Renal cortical epithelial cell (primary cell): Measurements from ENCODE around the gene MPI. TPM values are rescaled to one million over a fixed set of nuclear protein-coding genes. Genes with fewer than 3 reads are reported as not detected.
A peak's percentile ranks its signal among the peaks of the same experiment; 100 is the strongest.
"Not testable (repeated sequence)": the region's sequence is repeated elsewhere in the genome, so short reads cannot be mapped to it uniquely, and the experiment has no call there.

Experiments
- DNase-seq: peaks from one replicate; pipeline ENCODE4 v3.0.0-alpha.2; 2011; ENCODE audit warnings: low read depth
- total RNA-seq: library from RNA; depleted of rRNA; stranded (reverse); fragments of >200 nt; gene quantifications from 2 replicates; pipeline ENCODE4 v1.2.3, GENCODE V29; 2014

Gene MPI
- total RNA-seq, 1 donor from 2014 or later: 86.6 TPM

DNA sequence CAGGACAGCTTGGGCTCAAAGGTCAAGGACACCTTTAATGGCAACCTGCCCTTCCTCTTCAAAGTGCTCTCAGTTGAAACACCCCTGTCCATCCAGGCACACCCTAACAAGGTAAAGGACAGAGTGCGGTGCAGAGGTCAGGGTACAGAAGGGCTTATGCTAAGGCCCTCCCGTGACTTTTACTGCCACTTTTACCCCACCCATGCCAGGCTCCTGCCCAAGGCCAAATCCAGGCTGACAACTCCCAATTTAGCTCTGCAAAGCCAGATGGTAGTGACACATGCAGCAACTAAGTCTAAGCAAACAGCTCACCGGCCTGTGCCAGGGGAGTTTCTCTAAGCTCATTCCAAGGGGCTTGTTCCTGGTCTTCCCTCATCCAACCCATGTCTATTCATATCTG, 1.6 kb downstream of the MPI start:
- no peak for DNase-seq

DNA sequence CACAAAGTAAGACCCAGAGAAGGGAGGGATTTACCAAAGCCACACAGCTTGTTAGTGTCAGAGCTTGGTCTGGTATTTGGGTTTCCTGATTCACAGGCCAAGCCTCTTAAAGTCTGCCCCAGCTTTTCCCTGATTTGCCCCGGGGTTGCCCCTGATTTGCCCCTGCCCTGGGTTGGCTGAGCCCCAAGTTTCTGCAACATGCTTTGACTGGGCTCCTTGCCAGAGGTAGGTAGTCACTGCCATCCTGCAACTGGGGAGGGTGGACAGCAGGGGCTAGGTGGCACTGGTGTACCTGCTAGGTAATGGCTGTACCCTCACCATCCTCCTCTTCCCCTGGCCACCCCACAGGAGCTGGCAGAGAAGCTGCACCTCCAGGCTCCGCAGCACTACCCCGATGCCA, 2.5 kb downstream of the MPI start:
- peak; percentile 56 for DNase-seq

DNA sequence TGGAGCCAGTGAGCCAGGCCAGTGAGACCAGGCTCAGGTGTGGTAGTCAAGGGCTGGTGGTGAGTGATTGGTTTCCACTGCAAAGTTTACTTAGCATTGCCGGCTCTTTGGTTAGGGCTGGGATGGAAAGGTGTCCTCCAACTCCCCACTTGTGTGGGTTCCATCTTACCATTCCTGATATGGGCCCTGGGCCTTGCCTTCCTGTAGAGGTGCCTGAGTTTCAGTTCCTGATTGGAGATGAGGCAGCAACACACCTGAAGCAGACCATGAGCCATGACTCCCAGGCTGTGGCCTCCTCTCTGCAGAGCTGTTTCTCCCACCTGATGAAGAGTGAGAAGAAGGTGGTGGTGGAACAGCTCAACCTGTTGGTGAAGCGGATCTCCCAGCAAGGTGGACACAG, 3.1 kb downstream of the MPI start:
- DNase-seq: no peak

DNA sequence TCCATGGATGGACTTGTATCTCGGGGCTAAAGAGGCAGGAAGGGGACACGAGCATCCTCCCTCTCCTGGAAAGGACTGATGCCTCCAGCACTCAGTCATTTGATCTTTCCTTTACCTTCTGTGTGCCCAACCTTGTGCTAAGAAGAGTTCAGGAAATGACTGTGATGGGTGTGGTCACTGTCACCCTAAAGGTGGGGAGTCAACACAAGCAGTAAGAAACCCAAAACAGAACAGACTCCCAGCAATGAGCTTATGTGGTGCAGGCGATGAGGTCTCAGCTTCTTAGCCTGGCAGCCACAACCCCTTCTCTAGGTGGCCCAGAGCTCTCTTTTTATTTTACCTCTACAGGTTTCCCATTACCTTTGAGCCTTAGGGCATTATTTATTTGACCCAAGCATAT, 3.8 kb downstream of the MPI start:
- DNase-seq: no peak

DNA sequence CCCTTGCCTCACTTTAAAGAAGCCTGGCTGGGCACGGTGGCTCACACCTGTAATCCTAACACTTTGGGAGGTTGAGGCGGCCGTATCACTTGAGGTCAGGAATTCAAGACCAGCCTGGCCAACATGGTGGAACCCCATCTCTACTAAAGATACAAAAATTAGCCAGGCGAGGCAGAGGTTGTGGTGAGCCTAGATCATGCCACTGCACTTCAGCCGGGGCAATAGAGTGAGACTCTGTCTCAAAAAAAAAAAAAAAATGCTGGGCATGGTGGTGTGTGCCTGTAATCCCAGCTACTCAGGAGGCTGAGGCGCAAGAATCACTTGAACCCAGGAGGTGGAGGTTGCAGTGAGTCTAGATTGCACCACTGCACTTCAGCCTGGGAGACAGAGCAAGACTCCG, 4.5 kb downstream of the MPI start:
- DNase-seq: not testable (repeated sequence)

DNA sequence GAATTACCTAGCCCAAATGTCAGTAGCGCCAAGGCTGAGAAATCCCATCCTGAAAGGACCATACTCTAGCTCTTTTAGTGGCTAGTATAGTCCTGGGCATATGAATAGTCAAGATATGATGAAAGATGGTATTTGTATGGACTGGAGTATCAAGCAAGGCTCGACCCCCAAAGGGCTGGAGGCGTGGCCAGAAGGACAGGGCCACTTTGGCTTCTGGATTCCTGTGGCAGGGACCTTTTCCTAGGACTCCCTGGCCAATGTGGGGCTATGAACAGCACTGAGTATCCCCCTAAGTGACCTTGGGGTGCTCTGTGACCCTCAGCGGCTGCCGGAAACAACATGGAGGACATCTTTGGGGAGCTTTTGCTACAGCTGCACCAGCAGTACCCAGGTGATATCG, 6.0 kb downstream of the MPI start:
- DNase-seq: no peak

DNA sequence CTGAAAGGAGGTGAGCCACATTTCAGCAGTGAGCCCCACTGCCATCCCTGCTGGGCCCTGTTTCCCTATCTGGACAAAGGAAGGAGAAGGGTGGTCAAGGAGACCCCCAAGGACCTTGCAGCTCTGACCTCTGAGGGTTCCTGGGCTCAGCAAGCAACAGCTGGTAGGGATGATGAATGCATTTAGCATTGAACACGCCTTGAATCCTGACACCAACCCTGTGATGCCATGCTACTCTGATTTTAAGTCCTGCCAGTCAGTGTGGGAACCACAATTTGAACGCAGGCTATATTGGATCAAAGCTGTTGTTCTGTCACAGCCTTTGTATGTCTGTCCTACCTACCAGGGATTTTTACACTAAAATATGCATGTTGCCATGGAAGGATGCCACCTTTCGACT, 6.5 kb downstream of the MPI start:
- no peak for DNase-seq

DNA sequence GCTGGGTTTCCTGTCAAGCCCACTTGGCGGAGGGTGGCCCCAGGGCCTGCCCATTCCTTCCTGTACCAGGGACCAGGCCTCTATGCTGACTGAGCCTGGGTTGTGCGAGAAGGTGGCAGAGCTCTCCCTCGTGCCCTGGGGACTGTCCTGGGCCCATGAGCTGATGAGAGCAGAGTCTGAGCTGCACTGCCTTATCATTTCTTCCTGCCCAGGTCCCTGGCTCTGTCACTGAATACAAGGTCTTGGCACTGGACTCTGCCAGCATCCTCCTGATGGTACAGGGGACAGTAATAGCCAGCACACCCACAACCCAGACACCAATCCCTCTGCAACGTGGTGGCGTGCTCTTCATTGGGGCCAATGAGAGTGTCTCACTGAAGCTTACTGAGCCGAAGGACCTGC, 7.5 kb downstream of the MPI start:
- no peak for DNase-seq

DNA sequence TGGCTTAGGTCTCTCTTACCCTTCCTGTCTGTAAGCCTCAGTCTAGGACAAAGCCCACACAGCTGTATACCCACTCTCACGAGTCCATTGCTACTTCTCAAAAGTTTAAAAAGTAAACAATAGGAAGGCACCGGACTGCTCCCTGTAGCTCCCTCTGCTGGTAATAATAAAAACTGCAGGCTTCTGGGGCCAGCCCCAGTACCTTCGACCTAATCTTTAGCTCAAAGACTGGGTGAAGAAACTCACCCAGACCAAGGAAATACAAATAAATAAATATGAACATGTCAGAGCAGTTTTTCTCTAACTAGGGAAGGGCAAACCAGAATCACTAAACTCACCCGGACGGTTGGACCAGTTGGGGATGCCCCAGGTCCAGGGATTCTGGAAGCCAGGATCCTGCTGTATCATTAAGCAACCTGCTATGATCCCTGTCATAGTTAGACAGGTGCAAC, 11.8 kb downstream of the MPI start:
- DNase-seq: peak; percentile 40

DNA sequence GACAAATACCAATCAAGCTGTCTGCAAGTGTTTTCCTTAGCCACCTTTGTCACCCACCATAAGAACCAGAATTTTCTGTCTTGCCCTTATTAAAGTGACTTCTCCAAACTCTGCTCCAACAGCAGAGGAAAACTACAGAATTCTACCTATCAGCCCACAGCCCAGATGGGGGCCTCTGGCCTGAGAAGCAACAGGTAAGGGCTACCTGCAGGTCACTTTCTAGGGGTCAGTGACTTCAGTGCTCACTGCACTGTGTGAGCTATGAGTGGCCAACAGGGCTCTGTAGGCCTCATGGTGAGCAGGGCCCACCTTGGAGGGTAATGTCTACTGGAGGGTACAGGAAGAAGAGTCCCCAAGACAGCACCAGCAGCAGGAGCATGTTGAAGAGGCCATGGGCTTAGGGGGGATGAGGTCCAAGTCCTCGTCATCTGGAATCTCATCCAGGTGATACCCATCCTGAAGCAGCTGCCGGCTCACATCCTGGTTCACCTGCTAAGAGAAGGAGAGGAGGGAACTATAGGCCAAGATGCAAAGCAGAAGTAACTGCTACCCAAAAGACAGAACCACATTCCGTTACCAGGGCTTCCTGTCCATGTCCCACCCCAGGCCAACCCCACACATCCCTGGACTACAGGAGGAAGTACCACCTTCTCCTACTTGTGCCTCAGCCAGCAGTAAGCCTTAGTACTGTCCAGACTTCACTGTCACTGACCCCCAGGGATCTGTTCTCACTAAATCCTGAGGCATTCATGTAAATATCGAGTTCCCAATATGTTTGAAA, 12.6 kb downstream of the MPI start:
- no peak for DNase-seq

DNA sequence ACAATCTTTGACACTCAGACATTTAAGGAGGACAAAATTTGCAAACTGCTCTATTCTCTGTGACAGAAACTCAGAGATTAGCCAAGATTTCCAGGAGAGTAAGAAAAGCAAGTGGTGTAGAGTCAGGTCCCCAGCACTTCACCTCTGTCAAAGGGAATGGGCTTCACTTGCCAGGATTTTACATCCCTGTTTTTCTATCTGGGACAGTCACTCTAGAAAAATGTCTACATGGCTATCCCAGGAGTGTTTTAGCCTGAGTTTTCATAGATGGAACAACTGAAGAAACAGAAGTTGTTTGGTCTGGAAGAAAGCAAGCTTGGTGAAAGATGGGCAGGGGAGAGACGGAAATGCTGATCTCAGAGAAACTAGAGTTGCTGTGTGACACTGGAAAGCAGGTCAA, 13.8 kb downstream of the MPI start:
- DNase-seq: no peak

DNA sequence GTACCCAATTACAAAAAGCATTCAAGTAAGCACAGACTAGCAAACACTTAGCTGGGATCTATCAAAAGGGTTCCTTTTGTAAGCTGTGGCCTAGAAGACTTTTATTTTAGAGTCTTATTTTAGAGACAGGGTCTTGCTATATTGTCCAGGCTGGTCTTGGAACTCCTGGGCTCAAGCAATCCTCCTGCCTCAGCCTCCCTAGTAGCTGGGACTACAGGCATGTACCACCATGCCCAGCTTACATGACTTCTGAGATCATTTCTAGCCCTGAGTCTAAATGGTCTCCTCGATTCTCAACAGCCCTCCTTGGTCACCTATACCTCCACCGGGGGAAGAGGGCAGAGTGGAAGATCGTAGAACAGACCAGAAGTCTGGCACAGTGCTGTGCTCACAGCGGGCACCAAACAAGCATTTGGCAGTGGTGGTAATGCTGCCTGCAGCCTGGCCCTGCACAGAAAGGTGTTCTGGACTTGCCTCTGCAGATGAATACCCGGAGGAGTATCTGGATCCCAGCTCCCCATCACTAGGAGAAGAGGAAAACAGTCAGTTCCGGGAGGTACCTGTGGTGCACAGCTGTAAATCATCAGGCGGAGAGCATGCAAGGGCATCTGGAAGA, 14.5 kb downstream of the MPI start:
- DNase-seq: no peak

DNA sequence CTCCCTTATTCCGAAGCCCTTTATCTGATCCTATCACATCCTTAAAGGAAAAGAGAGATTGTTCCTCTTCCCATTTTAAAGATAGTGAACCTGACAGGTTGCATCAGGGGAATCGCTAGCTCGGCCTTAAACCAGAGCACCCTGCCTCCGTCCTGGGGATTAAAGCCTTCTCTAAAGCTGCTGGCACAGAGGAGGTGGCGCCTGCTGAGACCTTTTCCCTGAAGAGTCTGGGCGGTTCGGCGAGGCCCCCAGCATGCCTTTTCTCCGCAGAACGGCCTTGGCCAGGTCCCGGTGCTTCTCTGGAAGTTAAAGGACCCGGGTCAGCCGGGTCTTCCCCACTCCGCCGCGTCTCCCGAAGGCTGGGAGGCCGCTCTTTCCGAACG, 16.2 kb downstream of the MPI start:
- peak; percentile 10 for DNase-seq

DNA sequence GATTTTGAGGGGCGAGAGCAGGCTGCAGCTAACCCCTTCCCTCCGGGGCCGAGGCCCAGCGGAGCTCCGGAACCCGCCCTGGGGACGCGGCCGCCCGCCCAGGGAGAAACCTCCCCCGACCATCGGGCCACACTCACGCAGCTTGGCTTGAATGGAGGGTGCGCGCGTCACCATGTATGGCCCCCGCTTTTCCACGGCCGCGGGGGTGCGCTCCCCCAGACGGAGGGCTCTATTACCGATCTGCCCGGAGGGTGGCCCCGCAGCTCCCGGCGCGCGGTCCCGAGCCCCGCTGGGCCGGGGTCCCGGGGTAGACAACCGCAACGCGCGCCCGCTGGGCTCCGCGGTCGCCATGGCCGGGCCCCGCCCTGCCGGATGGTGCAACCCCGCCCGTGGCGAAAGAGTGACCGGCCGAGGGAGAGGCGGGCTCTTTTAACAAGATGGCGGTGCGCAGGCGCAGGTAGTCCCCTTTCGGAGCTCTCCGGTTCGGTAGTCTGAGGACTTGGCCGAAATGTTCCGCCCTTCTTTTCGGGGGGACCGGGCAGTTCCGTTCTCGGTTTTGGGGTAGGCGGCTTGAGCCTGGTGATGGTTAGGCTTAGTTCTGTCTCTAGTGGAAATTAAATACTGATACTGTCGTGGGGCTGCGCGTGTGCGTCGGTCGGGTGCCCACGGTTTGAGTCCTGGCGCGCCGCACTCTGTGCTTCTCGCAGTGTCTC, 16.8 kb downstream of the MPI start, which contains the start of gene FAM219B:
Gene FAM219B, minus strand, starts transcription at position 402 of the 713 bp plus-strand sequence. Its CDS starts 51 bp downstream, at position 351.
- peak; percentile 71 for DNase-seq

DNA sequence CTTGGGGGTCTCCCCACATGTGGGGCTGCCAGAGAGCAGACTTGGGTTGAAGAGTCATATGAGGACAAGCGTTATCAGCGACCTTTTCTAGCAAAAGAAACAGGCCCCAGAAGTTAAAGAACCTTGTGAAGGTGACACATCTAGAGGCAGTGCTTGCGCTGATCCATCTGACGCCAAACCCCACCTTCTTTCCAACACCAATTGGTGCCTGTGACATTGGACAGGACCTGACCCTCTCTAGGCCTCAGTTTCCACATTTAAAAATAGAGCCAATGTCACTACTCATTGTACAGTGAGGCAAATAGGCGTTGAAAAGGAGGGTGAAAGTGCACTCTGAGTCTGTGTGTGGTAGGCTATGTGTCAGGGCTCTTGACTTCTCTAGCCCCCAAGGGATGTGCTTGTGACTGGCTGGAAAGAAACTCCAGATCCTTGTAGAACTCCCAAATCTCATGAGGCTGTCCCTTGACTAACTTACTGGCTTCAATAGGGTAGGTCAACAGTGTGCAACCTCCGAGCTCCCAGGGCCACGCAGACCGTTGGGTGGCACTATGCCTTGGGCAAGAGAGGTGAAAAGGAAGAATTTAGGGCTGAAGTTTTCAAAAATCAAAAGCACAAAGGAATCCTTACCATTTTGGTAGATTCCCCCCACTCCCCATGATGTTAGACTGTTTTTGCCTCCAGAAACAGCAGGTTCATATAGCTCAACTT, 17.5 kb downstream of the MPI start:
- DNase-seq: no peak

DNA sequence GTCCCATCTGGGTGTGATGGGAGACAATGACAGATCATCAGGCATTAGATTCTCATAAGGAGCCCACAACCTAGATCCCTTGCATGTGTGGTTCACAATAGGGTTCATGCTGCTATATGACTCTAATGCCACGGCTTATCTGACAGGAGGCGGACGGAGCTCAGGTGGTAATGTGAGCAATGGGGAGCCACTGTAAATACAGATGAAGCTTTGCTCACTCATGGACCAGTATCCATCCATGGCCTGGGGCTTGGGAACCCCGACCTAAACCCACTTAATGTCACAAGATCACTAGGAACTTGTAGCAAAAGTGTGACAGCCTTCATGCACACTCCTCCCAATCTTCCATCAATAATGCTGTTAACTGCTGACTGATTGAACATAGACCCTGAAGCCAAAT, 18.8 kb downstream of the MPI start:
- DNase-seq: no peak

DNA sequence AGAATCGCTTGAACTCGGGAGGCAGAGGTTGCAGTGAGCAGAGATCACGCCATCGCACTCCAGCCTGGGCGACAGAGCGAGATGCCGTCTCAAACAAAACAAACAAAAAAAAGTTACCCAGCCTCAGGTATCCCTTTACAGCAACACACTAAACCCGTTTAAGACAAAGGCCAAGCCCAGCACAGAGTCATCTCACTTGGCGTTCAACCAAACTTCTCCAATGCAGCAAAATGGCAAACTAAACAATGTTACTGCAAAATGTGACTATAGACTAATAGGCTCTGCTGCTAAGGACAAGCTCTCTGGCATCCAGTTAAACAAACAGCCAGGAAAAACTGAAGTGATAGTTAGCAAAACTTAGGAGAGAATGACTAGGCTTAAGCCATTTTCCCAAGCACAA, 23.2 kb downstream of the MPI start:
- DNase-seq: no peak

DNA sequence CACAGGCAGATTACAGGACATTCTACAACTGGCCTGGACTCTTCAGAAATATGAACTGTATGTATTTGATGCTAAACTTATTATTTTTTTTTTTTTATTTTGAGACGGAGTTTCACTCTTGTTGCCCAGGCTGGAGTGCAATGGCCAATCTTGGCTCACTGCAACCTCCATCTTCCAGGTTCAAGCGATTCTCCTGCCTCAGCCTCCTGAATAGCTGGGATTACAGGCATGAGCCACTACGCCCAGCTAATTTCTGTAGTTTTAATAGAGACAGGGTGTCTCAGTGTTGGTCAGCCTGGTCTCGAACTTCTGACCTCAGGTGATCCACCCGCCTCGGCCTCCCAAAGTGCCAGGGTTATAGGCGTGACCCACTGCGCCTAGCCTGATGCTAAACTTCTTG, 24.0 kb downstream of the MPI start:
- not testable (repeated sequence) for DNase-seq

DNA sequence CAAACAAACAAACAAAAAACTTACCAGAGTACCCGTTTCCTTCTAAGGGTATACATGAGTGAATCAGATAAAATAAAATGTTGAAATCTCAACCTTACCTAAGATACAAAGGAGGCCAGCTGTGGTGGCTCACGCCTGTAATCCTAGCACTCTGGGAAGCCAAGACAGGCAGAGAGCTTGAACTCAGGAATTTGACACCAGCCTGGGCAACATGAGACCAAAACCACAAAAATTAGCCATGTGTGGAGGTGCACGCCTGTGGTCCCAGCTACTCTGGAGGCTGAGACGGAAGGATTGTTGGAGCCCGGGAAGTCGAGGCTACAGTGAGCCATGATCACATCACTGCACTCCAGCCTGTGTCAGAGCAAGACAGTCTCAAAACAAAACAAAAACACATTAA, 27.8 kb downstream of the MPI start:
- DNase-seq: no peak

DNA sequence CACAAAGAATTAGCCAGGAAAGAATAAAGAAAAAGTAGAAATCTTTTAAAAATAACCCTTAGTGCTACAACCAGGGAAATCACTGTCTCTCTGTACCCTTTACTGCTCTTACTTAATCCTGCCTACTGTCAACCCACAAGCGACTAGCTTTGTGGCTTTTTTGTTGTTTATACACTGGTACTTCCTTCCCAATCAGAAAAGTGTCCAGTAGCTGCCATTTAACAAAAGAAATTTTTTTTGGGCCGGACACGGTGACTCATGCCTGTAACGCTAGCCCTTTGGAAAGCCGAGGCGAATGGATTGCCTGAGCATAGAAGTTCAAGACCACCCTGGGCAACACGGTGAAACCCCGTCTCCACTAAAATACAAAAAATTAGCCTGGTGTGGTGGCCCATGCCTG, 30.6 kb downstream of the MPI start:
- no peak for DNase-seq

DNA sequence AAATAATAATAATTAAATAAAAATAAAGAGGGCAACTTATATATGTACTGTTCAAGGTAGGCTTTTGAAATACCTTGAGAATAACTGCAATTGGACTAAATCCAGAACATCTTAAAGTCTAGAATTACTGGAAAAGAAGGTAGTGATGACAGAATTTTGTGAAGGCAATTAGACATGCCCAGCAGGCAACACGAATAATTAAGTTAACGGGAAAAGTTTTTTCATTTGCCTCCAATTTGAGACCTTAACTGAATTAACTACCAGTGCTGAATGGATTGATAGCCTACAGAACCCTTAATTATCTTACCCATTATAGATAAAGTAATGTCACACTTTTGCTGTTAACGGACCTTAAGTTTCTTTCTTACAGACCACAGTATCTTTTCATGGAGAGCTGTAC, 34.7 kb downstream of the MPI start:
- DNase-seq: no peak

DNA sequence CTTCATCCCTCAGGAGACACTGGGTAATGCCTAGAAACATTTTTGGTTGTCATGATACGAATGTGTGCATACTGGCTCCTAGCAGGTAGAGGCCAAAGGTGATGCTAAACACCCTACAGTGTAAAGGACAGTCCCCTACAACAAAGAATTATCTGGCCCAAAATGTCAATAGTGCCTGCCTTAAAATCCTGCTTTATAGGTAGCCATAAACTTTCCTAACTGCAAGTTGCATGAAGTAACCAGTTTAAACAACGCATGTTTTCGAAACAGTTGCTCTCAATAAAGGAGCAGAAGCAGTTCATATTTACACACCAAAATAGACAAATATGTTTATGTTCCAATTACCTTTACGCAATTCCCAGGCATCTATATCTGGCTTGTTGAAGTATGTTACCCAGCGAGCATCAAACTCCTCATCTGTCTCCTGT, 38.9 kb downstream of the MPI start:
- no peak for DNase-seq
